GM12801 (cell line): ENCODE results near the gene REXO2.

ENCODE experiments used
- CTCF ChIP-seq: IDR thresholded peaks from one replicate; pipeline ENCODE4 v1.5.1; 2011; ENCODE audit warnings: control low read depth; ENCODE audit not compliant: insufficient read length; ENCODE audit errors: extremely low read depth

Gene REXO2

GRCh38 chr11:114439229-114440120 lies at the start of gene REXO2:
Gene REXO2, plus strand, starts transcription at chr11:114439467. Its CDS starts 62 bp downstream, at chr11:114439529.
- TF ChIP-seq CTCF: no peak

- no peak for TF ChIP-seq CTCF
These were observed 46.3 kb upstream of the REXO2 start for GRCh38 chr11:114392735-114393667.

- no peak for TF ChIP-seq CTCF
These were observed 43.5 kb upstream of the REXO2 start for GRCh38 chr11:114395736-114396135.

GRCh38 chr11:114396916-114397315 lies 42.4 kb upstream of the REXO2 start:
- no peak for TF ChIP-seq CTCF

- no peak for TF ChIP-seq CTCF
These were observed 41.8 kb upstream of the REXO2 start for GRCh38 chr11:114397349-114397982.

GRCh38 chr11:114398303-114398920 lies 40.9 kb upstream of the REXO2 start:
- no peak for TF ChIP-seq CTCF
